Ishikawa (cell line): Measurements from ENCODE around the gene NTM.

Experiments used
- CEBPB ChIP-seq: IDR thresholded peaks from 2 replicates; pipeline ENCODE4 v1.6.1; 2012
- CREB1 ChIP-seq: IDR thresholded peaks from 2 replicates; pipeline ENCODE4 v1.6.1; 2012; ENCODE audit warnings: low read depth
- EGR1 ChIP-seq: IDR thresholded peaks from 2 replicates; pipeline ENCODE4 v1.6.1; 2012
- EP300 ChIP-seq: IDR thresholded peaks from 2 replicates; pipeline ENCODE4 v1.6.1; 2012; ENCODE audit warnings: borderline replicate concordance
- FOXM1 ChIP-seq: IDR thresholded peaks from 2 replicates; pipeline ENCODE4 v1.6.1; 2012; ENCODE audit warnings: low read depth, borderline replicate concordance
- MAX ChIP-seq: IDR thresholded peaks from 2 replicates; pipeline ENCODE4 v1.6.1; 2012
- NFIC ChIP-seq: IDR thresholded peaks from 2 replicates; pipeline ENCODE4 v1.6.1; 2012
- RAD21 ChIP-seq: IDR thresholded peaks from 2 replicates; pipeline ENCODE4 v1.6.1; 2012; ENCODE audit warnings: low read depth
- TAF1 ChIP-seq: IDR thresholded peaks from 2 replicates; pipeline ENCODE4 v1.6.1; 2012; ENCODE audit warnings: low read depth, mild to moderate bottlenecking
- TCF12 ChIP-seq: IDR thresholded peaks from 2 replicates; pipeline ENCODE4 v1.6.1; 2012; ENCODE audit warnings: low read depth
- TEAD4 ChIP-seq: IDR thresholded peaks from 2 replicates; pipeline ENCODE4 v1.6.1; 2012
- USF1 ChIP-seq: IDR thresholded peaks from 2 replicates; pipeline ENCODE4 v1.6.1; 2012
- YY1 ChIP-seq: IDR thresholded peaks from 2 replicates; pipeline ENCODE4 v1.6.1; 2012; ENCODE audit warnings: low read depth
- ZBTB7A ChIP-seq: IDR thresholded peaks from 2 replicates; pipeline ENCODE4 v1.6.1; 2012; ENCODE audit warnings: low read depth
- TF ChIP-seq, protein P1 (sequence below): IDR thresholded peaks from 2 replicates; pipeline ENCODE4 v1.6.1; 2012; ENCODE audit warnings: low read depth, mild to moderate bottlenecking

Gene NTM

DNA sequence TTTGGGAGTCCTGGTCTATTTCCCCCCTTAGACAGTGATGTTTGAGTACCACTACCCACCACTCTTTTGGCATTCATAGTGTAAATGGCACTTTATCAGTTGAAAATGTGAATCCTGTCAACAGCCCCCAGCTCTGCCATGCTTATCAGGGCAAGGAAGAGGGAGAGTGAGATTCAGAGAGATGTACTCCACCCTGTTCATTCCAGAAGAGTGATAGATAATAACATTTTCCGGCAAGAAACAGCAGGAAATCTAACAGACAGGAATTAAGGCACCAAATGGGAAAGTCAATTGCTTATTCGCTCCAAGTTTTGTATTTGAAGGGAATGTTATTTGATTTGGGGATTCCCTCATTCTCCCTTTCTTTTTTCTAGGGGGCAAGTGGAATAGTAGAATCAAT lies 681.9 kb downstream of the NTM start:
- TF ChIP-seq YY1 = no peak
- TF ChIP-seq NFIC = no peak
- no peak for TF ChIP-seq EGR1
- no peak for TF ChIP-seq FOXM1
- TF ChIP-seq TEAD4 = no peak
- TF ChIP-seq ZBTB7A = no peak
- TF ChIP-seq CEBPB = no peak
- no peak for TF ChIP-seq MAX

DNA sequence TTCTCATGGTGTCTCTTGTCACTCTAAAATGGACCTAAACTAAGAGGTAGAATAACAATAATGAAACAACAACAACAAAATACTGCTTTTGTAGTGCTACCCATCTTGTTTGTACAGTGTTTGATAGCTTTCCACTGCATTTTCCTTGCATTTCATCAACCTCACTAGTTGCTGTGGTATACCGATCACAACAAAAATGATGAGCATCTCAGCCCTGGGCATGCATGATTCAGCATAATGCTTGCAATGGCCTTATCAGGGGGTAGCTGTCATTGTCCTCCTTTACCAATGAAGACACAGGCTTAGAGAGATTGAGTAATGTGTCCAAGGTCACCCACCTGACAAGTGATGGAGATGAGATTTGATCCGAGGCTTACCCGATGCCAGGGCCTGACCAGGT lies 682.5 kb downstream of the NTM start:
- no peak for TF ChIP-seq TAF1
- TF ChIP-seq ZBTB7A = no peak
- no peak for TF ChIP-seq TCF12
- no peak for TF ChIP-seq CEBPB
- no peak for TF ChIP-seq CREB1
- no peak for TF ChIP-seq YY1
- no peak for TF ChIP-seq TEAD4
- TF ChIP-seq, protein P1, sequence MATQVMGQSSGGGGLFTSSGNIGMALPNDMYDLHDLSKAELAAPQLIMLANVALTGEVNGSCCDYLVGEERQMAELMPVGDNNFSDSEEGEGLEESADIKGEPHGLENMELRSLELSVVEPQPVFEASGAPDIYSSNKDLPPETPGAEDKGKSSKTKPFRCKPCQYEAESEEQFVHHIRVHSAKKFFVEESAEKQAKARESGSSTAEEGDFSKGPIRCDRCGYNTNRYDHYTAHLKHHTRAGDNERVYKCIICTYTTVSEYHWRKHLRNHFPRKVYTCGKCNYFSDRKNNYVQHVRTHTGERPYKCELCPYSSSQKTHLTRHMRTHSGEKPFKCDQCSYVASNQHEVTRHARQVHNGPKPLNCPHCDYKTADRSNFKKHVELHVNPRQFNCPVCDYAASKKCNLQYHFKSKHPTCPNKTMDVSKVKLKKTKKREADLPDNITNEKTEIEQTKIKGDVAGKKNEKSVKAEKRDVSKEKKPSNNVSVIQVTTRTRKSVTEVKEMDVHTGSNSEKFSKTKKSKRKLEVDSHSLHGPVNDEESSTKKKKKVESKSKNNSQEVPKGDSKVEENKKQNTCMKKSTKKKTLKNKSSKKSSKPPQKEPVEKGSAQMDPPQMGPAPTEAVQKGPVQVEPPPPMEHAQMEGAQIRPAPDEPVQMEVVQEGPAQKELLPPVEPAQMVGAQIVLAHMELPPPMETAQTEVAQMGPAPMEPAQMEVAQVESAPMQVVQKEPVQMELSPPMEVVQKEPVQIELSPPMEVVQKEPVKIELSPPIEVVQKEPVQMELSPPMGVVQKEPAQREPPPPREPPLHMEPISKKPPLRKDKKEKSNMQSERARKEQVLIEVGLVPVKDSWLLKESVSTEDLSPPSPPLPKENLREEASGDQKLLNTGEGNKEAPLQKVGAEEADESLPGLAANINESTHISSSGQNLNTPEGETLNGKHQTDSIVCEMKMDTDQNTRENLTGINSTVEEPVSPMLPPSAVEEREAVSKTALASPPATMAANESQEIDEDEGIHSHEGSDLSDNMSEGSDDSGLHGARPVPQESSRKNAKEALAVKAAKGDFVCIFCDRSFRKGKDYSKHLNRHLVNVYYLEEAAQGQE = no peak
- no peak for TF ChIP-seq MAX
- no peak for TF ChIP-seq USF1
- TF ChIP-seq NFIC = no peak
- no peak for TF ChIP-seq EP300
- no peak for TF ChIP-seq FOXM1
- no peak for TF ChIP-seq EGR1
- no peak for TF ChIP-seq RAD21

DNA sequence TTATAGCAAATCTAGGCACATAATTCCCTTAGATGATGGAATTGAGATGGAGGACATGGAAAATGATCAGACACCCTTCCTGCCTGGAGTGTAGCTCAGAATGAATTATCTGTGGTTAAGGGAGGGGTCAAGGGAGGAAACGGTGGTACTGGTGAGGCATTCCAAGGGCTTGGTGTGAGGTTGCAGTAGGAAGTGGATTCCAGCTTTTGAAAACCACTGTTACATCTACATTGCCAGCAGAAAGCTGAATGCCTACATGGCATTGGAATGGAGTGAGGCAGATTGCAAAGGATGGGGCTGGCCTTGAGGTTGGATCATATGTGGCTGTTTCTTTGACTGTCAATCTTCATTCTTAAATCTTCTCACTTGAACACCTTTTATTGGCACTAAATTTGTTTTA lies 684.4 kb downstream of the NTM start:
- TF ChIP-seq RAD21 (no peak), FOXM1 (no peak), YY1 (no peak), EP300 (no peak), TAF1 (no peak), EGR1 (no peak), ZBTB7A (no peak)

DNA sequence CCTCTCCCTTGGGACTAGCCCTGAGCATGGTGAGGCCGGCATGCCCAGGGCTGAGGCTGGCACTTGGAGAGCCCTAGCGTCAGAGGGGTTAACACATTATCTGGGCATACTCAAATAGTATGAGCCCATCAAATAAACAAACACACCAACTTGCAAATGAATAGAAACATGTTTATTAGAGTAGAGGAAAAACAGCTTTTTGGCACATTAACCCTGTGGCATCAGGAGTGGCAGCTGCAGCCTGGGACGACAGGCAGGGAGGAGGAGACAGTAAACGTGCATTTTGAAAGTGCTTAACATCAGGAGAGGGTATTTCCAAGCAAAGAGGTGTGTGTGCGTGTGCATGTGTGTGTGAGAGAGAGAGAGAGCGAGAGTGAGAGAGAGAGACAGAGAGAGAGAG lies 684.9 kb downstream of the NTM start:
- TF ChIP-seq, protein P1 = no peak
- TF ChIP-seq EGR1 = no peak
- TF ChIP-seq CREB1 = no peak
- no peak for TF ChIP-seq FOXM1
- no peak for TF ChIP-seq CEBPB
- TF ChIP-seq MAX = no peak
- TF ChIP-seq TEAD4 = no peak

DNA sequence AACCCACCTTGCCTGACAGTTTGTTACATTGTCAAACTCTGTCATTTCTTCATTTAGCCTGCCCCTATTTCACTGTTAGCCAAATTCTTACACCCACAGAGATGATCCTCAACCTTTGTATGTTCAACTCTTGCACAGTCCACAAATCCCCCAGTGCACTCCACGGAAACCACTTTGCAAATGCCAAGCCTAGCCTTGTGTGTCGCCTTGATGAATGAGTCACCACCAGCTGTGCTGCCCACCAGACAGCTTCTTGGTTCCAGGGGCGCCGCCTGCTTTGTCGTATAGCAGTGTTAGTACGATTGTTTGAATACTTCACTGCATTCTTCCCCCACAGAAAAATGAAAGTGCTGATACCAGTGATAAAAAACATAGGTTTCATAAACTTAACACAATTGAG lies 686.3 kb downstream of the NTM start:
- no peak for TF ChIP-seq CEBPB
- TF ChIP-seq MAX = no peak
- TF ChIP-seq FOXM1 = no peak
- TF ChIP-seq, protein P1 = no peak
- no peak for TF ChIP-seq EGR1
- TF ChIP-seq TCF12 = no peak
- TF ChIP-seq TEAD4 = no peak
- TF ChIP-seq ZBTB7A = no peak
- no peak for TF ChIP-seq YY1
- no peak for TF ChIP-seq USF1
- no peak for TF ChIP-seq CREB1
- TF ChIP-seq TAF1 = no peak
- TF ChIP-seq EP300 = no peak
- TF ChIP-seq RAD21 = no peak
- TF ChIP-seq NFIC = no peak
